HepG2 (cell line): ENCODE measurements around the gene RBP5. TPM values are rescaled to one million over a fixed set of nuclear protein-coding genes. Genes with fewer than 3 reads are reported as not detected.

Experiments
- KLF6 ChIP-seq: IDR thresholded peaks from 2 replicates; pipeline ENCODE4 v1.8.0; 2016; ENCODE audit warnings: missing biosample characterization, missing genetic modification reagents
- NAIF1 ChIP-seq: sonication (generic); formaldehyde crosslinking; IDR thresholded peaks from 2 replicates; pipeline ENCODE4 v1.5.0; 2020; ENCODE audit warnings: mild to moderate bottlenecking, missing genetic modification reagents, borderline replicate concordance
- PBX2 ChIP-seq: IDR thresholded peaks from 2 replicates; pipeline ENCODE4 v1.6.1; 2016; ENCODE audit warnings: control low read depth
- SMAD9 ChIP-seq: sonication (generic); formaldehyde crosslinking; IDR thresholded peaks from 2 replicates; pipeline ENCODE4 v1.5.1; 2020; ENCODE audit warnings: mild to moderate bottlenecking, missing genetic modification reagents
- SMC3 ChIP-seq: IDR thresholded peaks from 2 replicates; pipeline ENCODE4 v1.6.1; 2011; ENCODE audit warnings: low read length, improper control_type of control experiment
- WIZ ChIP-seq: sonication (generic); formaldehyde crosslinking; IDR thresholded peaks from 2 replicates; pipeline ENCODE4 v1.5.1; 2020; ENCODE audit warnings: mild to moderate bottlenecking, missing genetic modification reagents
- YY1 ChIP-seq: IDR thresholded peaks from 2 replicates; pipeline ENCODE4 v1.6.1; 2011; ENCODE audit warnings: low read length, low read depth, moderate library complexity, mild to moderate bottlenecking; ENCODE audit not compliant: insufficient read depth, insufficient replicate concordance
- ZNF143 ChIP-seq: sonication (generic); formaldehyde crosslinking; IDR thresholded peaks from 2 replicates; pipeline ENCODE4 v1.4.0; 2020; ENCODE audit warnings: missing genetic modification reagents
- ZNF235 ChIP-seq: sonication (generic); formaldehyde crosslinking; IDR thresholded peaks from 2 replicates; pipeline ENCODE4 v1.8.1; 2023; ENCODE audit warnings: mild to moderate bottlenecking, missing genetic modification reagents, borderline replicate concordance
- ZNF333 ChIP-seq: sonication (generic); formaldehyde crosslinking; IDR thresholded peaks from 2 replicates; pipeline ENCODE4 v1.4.0; 2020; ENCODE audit warnings: mild to moderate bottlenecking, missing genetic modification reagents, borderline replicate concordance
- ZNF354B ChIP-seq: sonication (generic); formaldehyde crosslinking; IDR thresholded peaks from 2 replicates; pipeline ENCODE4 v1.8.0; 2022; ENCODE audit warnings: mild to moderate bottlenecking, missing genetic modification reagents
- ZNF724P ChIP-seq: sonication (generic); formaldehyde crosslinking; IDR thresholded peaks from 2 replicates; pipeline ENCODE4 v1.8.0; 2022; ENCODE audit warnings: missing genetic modification reagents, borderline replicate concordance
- ZNF766 ChIP-seq: sonication (generic); formaldehyde crosslinking; IDR thresholded peaks from 2 replicates; pipeline ENCODE4 v1.5.0; 2020; ENCODE audit warnings: missing genetic modification reagents, borderline replicate concordance
- ZNF782 ChIP-seq: sonication (generic); formaldehyde crosslinking; IDR thresholded peaks from 2 replicates; pipeline ENCODE4 v1.4.0; 2020; ENCODE audit warnings: missing genetic modification reagents, mild to moderate bottlenecking, borderline replicate concordance
- ZXDC ChIP-seq: sonication (generic); formaldehyde crosslinking; IDR thresholded peaks from 2 replicates; pipeline ENCODE4 v1.5.0; 2020; ENCODE audit warnings: mild to moderate bottlenecking, missing genetic modification reagents
- polyA plus RNA-seq, 8 experiments: library from polyadenylated mRNA; depleted of rRNA in 3 of 8; stranded (reverse) in 7 of 8; unstranded in 1 of 8; fragments of >200 nt; fragmentation: Illumina TruSeq in 4 of 8; extraction: Trizol in 4 of 8; gene quantifications; 2 replicates each; pipeline versions ENCODE4 v1.2.1 to v1.2.3, GENCODE V29; 2011 to 2016; ENCODE audit warnings: low read depth in 4 of 8, missing spikeins in 1 of 8, mixed read lengths in 1 of 8; ENCODE audit not compliant: insufficient read depth in 1 of 8
- total RNA-seq, 5 experiments: library from RNA; depleted of rRNA; stranded (reverse); fragments of >200 nt; fragmentation: Illumina TruSeq; extraction: Trizol; gene quantifications; 2 replicates each; pipeline ENCODE4 v1.2.3, GENCODE V29; 2016; ENCODE audit warnings: low read depth in 1 of 5
- TF ChIP-seq, protein P1 (sequence below): sonication (generic); formaldehyde crosslinking; IDR thresholded peaks from 2 replicates; pipeline ENCODE4 v1.8.0; 2022; ENCODE audit warnings: mild to moderate bottlenecking, missing genetic modification reagents, borderline replicate concordance
- TF ChIP-seq, protein P2 (sequence below): sonication (generic); formaldehyde crosslinking; IDR thresholded peaks from 2 replicates; pipeline ENCODE4 v1.4.0; 2020; ENCODE audit warnings: missing genetic modification reagents, borderline replicate concordance
- TF ChIP-seq, protein P3 (sequence below): sonication (generic); formaldehyde crosslinking; IDR thresholded peaks from 2 replicates; pipeline ENCODE4 v1.4.0; 2020; ENCODE audit warnings: missing genetic modification reagents

Gene RBP5
- total and polyA plus RNA-seq, 2 of the 13 experiments (the other 11 are each of a cell fraction or from before 2014, with no cell fraction given), result 13.8 to 19.8 TPM

- TF ChIP-seq, protein P1, sequence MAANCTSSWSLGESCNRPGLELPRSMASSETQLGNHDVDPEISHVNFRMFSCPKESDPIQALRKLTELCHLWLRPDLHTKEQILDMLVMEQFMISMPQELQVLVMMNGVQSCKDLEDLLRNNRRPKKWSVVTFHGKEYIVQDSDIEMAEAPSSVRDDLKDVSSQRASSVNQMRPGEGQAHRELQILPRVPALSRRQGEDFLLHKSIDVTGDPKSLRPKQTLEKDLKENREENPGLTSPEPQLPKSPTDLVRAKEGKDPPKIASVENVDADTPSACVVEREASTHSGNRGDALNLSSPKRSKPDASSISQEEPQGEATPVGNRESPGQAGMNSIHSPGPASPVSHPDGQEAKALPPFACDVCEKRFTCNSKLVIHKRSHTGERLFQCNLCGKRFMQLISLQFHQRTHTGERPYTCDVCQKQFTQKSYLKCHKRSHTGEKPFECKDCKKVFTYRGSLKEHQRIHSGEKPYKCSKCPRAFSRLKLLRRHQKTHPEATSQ (CRISPR knock-in tag), result no peak
- TF ChIP-seq ZNF354B (CRISPR knock-in tag) (no peak), ZNF782 (CRISPR knock-in tag) (no peak; the same call in 1 of the 2 replicates), ZNF143 (no peak), NAIF1 (CRISPR knock-in tag) (no peak), KLF6 (peak; percentile 90), SMC3 (peak; percentile 74), WIZ (no peak), PBX2 (no peak), ZNF333 (CRISPR knock-in tag) (no peak), ZNF766 (no peak), YY1 (peak; percentile 57), ZNF724P (no peak), ZNF235 (CRISPR knock-in tag) (no peak), SMAD9 (CRISPR knock-in tag) (no peak), ZXDC (CRISPR knock-in tag) (no peak)
- TF ChIP-seq, protein P2, sequence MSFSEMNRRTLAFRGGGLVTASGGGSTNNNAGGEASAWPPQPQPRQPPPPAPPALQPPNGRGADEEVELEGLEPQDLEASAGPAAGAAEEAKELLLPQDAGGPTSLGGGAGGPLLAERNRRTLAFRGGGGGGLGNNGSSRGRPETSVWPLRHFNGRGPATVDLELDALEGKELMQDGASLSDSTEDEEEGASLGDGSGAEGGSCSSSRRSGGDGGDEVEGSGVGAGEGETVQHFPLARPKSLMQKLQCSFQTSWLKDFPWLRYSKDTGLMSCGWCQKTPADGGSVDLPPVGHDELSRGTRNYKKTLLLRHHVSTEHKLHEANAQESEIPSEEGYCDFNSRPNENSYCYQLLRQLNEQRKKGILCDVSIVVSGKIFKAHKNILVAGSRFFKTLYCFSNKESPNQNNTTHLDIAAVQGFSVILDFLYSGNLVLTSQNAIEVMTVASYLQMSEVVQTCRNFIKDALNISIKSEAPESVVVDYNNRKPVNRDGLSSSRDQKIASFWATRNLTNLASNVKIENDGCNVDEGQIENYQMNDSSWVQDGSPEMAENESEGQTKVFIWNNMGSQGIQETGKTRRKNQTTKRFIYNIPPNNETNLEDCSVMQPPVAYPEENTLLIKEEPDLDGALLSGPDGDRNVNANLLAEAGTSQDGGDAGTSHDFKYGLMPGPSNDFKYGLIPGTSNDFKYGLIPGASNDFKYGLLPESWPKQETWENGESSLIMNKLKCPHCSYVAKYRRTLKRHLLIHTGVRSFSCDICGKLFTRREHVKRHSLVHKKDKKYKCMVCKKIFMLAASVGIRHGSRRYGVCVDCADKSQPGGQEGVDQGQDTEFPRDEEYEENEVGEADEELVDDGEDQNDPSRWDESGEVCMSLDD (CRISPR knock-in tag), result no peak
- TF ChIP-seq, protein P3, sequence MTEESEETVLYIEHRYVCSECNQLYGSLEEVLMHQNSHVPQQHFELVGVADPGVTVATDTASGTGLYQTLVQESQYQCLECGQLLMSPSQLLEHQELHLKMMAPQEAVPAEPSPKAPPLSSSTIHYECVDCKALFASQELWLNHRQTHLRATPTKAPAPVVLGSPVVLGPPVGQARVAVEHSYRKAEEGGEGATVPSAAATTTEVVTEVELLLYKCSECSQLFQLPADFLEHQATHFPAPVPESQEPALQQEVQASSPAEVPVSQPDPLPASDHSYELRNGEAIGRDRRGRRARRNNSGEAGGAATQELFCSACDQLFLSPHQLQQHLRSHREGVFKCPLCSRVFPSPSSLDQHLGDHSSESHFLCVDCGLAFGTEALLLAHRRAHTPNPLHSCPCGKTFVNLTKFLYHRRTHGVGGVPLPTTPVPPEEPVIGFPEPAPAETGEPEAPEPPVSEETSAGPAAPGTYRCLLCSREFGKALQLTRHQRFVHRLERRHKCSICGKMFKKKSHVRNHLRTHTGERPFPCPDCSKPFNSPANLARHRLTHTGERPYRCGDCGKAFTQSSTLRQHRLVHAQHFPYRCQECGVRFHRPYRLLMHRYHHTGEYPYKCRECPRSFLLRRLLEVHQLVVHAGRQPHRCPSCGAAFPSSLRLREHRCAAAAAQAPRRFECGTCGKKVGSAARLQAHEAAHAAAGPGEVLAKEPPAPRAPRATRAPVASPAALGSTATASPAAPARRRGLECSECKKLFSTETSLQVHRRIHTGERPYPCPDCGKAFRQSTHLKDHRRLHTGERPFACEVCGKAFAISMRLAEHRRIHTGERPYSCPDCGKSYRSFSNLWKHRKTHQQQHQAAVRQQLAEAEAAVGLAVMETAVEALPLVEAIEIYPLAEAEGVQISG (CRISPR knock-in tag), result peak; percentile 77
Observed at GRCh38 chr12:7108796-7109571, 19.7 kb downstream of the RBP5 start, which contains the start of gene C1RL (continued).
